Measurements from ENCODE around the gene RSPH1.

RSPH1 gene

DNA sequence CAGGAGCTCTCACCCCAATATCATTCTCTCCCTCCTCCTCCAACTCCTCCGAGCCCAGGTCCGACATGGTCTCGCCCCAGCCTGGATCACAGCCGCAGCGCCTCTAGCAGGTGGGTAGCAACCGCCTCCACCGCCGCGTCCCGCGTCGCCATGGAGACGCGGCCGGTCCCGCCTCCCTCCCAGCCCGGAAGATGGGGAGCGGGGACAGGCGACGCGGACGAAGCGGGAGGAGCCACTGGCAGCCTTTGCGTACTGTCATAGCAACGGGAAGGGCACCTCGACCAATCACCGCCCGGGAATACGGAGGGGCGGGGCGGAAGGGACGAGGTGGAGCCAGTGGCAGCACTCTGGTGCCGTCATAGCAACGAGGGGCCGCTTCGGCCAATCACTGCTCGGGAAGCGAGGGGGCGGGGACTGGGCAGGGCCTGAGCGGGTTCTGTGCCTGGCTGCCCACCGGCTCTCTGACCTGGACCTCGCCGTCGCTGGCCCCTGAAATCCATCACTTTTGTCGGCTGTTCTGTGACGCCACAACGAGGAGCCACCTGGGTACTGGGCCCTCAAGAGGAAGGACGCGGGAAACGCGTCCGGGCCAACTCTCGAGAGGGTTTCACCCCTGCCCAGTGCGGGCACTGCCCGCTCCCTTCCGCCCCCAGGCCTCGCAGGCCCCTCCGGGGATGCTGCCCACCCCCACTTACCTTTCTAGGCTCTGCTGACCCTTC is at the start of gene RSPH1:
TSS of gene RSPH1 (minus strand) at position 105 of the 719 bp plus-strand sequence. CDS start at position 67, 38 bp downstream.
- DNase-seq = peak; percentile 100

DNA sequence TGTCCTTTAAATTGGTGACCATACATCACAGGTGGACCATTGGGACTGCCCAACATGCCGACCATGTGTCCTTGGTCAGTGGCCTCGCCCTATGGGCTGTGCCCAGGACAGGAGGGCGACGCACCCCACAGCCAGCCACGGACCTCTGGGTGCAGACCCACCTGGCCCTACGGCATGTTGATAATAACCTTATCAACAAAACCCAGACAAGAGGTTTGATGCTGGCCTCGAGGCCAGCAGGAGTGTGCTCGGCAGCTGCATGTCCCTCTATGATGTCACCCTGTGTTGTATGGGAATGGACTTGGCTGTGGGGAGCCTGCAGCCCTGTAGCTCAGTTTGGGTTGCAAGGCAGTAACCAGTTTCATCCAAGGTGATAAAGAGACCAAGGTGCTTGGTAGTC is 49.7 kb upstream of the RSPH1 start:
- no peak for DNase-seq

DNA sequence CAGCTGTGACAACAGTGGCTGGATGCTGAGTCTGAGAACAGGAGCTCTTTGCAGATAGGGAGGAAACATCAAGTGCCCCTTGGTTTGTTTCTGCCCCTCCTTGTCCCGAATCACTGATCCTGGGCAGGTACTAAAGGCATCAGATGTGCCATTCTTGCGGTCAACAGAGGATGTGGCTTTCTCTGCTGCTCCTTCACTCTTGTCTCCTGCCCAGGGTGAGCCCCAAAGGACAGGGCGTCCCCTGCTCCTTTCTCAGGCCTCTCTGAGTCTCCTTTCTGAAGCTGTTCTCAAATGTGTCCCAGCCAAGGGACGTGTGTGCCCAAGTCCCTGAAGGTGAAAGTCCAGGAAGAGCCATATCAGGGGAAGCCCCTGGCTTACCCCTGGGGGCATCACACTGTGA is 49.3 kb upstream of the RSPH1 start:
- DNase-seq = no peak

DNA sequence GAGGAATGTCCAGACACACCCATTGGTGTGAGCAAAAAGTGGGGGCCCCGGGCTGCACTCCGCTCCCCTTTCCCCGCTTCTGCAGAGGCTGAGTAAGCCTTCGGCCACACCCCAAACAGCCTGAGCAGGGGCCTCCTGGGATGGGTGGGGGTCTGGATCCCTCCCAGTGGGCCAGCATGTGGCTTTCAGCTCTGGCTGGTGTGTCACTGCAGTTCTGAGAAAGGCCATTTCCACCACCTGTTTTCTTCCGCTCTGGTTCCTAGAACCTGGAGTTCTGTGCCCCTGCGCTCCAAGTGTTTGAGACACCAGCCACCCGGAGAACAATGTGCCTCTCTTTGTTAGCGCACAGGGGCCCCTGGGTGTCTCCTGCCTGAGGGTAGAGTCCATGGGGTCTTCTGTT is 48.5 kb upstream of the RSPH1 start:
- no peak for DNase-seq

DNA sequence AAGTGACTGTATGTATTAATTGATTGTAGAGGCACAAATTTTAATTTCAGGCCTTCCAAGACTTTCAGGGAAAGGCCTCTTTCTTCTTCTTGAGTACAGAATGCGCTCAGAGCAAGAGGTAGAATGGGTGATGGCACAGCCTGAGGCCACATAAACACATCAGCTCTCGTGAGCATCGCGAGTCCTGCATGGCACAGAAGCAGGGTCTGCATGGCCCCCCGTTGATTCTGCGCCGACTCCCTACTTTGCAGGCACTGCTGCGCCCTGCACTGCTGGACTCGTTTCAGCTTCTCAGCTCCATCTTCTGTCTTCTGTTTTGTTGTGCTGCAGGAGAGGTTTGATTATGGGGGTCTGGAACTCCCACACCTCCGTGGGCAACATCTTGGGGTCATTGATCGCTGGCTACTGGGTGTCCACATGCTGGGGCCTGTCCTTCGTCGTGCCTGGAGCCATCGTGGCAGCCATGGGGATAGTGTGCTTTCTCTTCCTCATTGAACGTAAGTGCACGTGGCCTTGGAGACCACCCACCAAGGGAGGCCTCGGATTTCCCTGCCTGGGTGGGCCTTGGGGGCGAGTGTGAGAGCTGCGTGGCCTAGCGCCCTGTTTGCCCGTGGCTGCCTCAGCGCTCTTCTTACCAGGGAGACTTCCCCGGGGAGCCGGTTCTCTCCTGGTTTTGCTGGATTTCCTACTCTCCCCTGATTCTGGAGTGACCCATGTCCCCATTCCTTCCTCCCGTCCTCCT is 47.3 kb upstream of the RSPH1 start:
- DNase-seq = no peak

DNA sequence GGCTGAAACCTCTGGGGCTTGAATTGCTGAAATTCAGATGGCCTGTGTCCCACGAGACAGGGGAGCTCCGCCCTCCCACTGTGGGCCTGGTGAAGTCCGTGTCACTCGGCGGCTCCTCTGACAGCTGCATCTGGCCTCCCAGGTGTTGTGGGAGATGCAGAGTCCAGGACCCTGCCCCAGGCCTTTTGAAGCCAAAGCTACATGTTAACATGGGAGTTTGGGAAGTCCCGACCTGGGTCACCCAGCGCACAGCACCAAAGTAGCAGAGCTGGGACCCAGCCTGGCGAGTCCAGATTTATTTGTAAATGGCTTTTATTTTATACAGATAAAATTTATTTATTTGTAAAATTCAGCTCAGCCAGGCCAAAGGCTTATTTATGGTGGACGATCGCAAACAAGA is 46.6 kb upstream of the RSPH1 start:
- no peak for DNase-seq

DNA sequence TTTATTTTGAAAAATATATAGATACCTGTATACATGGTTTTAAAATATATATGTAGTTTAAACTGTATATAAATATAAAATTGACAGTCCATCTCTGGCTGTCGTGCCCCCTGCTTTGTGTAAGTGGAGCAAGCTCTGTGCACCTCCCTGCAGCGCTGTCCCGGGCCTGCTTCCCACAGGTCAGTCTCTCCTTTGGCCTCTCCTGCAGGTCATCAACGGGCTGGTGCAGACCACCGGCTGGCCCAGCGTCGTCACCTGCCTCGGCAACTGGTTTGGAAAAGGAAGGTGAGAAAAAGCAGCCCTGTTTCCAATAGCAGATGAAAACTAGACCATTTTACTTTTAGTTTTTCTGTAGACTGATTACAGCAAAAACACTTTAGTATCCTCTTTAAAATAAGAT is 46.2 kb upstream of the RSPH1 start:
- DNase-seq = no peak

DNA sequence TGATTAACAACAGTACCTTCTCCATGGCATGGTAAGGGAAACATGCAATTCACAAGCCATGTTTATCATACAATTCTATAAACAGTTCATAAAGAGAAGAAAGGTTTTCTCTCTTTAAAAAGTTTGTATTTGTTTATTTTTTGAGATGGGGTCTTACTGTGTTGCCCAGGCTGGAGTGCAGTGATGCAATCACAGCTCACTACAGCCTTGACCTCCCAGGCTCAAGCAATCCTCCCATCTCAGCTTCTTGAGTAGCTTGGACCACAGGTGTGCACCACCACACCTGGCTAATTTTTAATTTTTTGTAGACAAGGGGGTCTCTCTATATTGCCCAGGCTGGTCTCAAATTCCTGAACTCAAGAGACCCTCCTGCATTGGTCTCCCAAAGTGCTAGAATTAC is 45.6 kb upstream of the RSPH1 start:
- DNase-seq = no peak

DNA sequence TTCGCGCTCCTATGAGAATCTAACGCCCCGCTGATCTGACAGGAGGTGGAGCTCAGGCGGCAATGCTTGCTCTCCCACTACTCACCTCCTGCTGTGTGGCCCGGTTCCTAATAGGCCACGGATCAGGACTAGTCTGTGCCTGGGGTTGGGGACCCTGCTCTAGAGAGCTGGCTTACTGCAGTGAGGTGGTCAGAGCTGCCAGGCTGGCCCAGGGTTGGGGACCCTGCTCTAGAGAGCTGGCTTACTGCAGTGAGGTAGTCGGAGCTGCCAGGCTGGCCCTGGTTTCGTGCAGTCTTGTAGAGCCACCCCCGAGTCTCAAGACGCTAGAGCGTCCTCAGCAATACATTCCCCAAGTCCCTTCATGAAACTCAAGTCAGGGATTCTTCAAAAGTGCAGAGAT is 45.1 kb upstream of the RSPH1 start:
- DNase-seq = no peak

DNA sequence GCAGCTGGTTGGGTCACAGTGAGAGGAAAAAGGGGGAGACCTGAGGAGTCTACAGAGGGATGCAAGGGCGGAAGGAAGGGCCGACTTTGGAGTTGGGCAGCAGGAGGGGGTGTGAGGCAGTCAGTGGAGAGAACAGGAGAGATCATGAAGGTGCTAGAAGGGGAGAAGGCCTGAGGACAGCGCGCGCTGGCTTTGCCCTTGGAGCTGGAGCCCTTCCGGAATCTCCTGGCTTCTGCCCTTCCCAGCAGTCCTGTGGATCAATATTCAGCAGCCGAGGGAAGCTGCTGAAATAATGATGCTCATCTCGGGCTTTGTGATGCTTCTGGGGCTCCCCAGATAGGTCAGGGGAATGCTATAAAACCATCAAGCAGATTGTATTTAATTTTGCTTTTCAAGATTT is 44.4 kb upstream of the RSPH1 start:
- no peak for DNase-seq

DNA sequence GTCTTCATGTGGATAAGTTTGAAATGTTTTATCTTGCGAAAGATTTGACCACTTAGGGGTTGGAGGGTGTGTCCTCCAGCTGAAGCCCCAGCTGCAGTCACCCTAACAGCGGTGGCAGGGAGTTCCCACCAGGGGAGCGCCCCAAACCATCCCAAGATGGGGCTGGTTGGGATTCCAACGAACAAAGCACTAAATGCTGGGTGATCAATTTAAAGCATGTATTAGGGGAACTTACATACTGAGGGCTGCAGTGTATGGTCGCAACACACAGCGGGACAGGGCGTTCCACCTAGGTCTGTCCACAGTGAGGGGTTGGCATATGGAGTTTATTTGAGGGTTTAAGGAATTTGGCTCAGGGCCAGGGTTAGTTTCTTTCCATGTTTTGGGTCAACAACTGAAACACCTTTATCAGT is 43.9 kb upstream of the RSPH1 start:
- DNase-seq = no peak

DNA sequence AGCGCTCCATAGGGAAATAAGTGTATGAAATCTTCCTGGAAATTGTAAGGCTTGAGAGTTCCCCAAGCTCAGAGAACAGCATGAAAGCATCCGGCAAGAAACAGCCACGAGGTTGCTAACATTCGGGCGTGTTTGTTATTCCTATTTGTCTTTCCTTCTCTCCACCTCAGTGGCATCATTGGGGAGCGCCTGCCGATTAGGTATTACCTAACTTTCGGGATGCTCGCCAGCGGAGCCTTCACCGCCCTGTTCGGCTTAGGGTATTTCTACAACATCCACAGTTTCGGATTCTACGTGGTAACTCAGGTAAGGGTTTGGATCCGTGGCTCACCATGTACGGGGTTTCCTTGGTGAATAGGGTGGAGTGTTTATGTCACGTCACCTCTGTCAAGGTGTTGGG is 43.3 kb upstream of the RSPH1 start:
- DNase-seq = no peak

DNA sequence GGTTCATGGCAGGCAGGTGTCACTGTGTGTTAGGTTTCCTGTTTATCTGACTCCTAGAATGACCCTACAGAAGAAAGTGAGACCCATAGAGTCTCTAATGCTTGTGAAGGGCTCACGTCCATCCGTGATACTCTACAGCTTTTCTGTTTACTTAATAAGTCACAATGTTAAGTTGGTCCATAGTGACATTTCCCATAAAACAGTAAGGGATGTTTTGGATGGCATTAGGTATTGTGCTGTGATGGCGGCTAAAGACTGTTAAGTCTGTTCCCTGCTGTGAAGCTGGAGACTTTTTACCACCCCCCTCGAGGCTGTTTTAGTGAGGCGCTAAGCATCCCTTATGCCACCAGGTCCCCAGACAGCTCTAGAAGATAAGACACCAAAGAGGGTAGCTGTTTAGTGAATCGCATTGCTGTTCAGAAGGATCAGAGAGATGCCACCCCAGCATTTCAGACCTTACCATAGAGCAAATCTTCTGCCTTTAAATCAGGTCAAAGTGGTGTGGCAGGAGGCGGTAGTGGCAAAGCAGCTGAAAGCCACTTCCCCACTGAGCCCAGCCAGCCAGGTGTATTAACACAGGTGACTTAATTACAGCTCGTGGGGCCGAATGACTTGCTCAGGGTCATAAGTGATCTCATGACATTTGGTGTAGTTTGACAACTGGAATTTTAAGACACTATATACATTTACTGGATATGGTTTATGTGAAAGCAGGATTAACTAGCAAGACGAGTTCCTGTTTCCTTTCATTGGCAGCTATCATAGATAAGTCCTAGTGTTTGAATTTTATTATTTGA is 42.7 kb upstream of the RSPH1 start:
- no peak for DNase-seq

DNA sequence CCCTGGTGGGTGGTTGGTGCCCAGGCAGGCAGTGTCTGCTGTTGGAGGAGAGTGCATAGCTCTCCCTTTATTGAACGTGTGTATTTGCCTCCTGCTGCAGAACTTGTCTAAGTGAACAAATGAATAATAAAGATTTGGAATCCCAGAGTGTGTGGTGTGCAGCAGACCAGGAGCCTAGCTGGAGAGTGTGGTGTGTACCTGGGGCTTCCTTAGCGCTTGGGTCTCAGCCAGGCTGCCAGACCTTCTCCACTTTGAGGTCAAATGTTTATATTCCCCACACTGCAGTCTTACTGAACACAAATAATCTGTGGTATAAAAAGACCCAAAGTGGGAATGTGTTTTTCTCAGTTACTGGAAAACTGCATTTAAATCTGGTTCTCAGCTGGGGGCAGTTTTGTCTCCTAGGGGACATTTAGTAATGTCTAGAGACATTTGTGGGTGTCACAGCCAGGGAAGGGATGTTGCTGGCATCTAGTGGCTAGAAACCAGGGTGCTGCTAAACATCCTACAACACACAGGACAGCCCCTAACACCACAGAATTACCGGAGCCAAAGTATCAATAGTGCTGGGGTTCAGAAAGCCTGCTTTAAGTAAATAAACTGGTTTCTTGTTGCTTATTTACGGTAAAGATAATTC is 41.2 kb upstream of the RSPH1 start:
- no peak for DNase-seq

DNA sequence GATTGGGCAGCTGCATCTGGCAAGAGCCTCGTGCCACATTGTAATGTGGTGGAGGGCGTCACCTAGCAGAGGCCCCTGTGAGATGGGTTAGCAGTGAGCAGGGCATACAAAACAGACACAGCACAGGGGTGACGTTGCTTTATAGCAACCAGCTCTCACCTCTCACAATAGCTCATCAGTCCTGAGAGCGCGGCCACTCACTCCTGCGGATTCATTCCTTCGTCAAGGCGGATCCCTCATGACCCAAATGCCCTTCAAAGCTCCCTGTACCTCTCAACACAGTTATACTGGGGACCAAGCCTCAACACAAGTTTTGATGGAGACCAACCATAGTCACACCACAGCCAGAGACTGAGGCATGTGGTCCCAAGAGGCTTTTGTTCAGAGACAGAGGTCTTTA is 40.6 kb upstream of the RSPH1 start:
- no peak for DNase-seq

DNA sequence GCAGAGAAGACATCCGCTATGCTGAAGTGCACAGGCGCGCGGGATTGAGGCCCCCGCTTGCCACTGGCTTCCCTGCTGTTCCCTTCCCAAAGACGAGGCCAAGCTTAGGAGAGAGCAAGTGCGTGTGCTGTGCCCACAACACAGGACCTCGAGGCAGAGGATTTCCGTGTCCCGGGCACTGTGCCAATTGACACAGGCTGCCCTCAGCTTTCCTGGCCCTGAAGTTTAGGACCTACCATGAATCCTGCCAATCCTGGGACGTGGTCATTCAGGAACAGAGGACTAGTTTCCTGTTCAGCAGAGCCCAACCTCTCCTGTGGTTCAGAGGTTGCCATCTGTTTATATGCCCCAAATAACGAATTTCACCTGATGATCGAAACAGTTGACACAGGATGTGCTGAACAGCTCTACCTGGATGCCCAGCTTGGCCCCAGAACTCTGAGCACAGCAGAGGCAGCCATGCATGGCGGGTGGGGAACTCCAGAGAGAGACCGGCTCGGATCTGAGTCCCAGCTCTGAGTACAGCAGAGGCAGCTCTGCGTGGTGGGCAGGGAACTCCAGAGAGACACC is 39.7 kb upstream of the RSPH1 start:
- DNase-seq = no peak

DNA sequence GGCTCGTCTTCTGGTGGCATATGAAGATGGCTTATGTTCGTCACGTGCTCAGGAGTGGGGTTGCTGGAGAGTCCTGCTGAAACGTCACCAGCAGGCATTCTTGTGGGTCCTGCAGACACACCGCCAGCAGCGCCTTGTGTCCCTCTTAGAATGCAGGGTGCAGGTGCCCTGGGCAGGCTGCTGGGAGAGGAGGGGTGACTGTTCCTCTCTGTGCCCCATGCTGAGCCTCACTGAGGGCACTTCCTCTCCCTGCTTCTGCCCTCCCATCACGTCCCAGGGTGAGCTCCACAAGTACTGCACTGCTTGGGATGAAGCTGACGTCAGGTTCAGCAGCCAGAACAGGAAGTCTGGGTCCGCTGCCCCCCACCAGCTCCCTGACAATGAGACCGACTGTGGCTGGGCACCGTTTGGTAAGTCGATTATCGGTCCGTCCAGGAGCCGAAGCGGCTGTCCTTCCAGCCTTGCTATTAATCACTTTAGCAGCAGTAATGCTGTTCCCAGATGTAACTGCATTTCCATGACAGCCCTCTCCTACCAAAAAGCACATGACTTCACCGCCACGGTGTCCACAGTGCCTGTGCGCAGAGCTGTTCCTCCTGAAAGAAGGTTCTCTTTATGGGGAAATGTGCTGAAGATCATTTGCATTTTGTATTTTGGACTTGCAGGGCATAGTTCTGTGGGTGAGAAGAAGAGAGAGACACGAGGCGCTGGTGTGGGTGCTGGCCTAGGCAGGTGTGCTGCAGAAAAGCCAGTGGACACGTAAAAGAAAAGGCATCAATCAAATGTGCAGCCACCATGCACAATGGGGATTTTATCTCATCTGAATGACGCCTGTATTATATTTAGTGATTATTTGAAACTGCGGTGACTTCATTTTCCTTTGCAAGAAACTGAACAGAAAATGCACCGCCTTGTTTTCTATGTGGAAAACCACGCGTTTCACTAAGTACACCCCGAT is 38.7 kb upstream of the RSPH1 start:
- no peak for DNase-seq

DNA sequence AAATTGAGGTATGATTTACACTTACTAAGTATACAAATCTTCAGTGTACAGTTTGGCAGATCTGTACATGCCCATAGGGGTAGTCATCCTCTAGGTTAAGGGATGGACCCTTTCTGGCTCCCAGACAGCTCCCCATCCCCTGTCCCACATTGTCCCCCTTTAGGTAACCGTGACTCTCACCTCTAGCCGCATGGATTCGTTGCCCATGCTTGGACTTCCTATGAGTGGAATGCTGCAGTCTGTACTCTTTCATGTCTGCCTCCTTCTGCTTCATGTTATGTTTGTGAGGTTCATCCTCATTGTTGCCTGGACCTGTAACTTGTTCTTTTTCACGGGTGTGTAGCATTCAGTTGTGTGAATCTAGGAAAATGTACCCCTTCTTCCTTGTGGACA is 37.9 kb upstream of the RSPH1 start:
- no peak for DNase-seq

DNA sequence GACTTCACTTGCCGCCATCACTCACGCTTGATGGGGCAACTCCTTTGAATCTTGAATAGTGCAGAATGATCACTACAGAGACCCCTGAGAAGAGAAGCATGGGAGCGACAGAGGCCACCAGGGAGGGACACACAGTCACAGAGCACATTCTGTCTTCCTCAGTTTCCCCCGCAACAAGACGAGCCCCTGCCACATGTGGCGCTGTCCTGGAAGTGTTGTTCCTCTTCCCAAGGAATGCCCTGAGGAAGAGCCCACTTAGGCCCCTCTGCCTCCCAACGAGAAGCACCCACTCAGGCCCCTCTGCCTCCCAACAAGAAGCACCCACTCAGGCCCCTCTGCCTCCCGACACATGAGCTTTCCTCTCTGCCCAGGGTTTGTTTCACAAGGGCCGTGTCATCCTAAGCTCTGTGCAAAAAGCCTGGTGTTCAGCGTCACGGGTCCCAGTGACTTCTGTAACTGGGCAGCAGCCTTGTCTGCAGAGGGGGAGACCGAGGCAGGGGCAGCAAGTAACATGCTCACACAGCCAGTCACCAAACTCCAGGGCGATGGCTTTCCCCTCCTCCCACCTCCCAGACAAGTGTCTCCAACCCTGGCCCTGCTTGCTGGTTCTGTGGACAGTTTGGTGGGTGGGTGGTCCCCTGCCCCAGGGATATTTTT is 37.4 kb upstream of the RSPH1 start:
- no peak for DNase-seq

DNA sequence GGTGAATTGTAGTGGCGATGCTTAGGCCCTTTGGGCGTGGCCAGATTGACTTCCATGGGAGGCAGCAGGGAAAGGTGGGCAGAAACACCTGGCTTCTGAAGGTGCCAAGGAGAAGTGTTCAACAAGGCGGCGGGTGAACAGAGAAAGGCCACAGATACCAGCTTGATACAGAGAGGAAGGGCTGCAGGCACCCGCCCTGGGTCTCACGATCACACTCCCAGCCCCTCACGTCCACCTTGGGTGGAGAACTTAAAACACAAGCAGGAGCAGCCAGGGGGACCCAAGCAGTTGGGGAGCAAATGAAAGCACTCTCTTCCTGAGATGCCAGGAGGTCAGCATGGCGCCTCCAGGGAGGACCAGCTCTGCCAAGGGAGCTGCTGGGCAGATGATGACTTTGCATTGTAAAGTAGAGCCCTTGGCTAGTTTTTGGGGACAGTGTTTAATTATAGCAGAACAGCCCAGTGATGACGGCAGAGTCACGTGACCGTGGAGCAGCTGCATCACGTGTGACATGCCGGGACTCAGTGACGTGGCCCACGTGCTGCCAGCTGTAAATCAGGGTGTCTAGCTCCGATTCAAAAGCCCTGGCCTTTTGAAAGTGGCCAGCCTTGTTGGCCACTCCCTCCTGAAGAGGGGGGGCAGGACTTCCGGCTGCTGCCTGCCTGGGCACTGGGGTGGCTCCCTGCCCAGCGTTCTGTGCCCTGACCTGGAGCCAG is 36.6 kb upstream of the RSPH1 start:
- no peak for DNase-seq

DNA sequence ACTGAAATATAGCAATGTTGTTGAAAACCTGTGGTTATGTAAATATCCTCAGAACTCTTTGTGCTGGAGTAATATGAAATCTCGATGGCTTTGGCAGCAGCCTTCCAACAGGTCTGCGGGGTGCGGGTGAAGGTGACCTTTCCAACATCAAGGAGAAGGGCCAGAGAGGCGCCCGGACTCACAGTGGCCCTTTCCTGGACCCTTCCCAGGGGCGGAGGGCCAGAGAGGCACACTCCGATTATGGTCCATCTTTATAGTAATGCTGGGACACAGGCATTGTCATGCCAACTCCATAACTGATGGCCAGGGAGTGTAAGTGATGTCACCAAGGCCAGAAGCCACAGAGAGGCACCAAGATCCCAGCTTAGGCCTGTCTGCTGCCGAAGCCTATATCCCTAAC is 35.7 kb upstream of the RSPH1 start:
- DNase-seq = no peak
